HEK293 (cell line): Measurements from ENCODE around the gene WNT6.

Source experiments
- CTCF ChIA-PET: fragments of 350-600 bp; formaldehyde crosslinking; extraction: SDS; loops from one replicate; lab custom pipeline; 2021; ENCODE audit warnings: antibody characterized with exemption; lab: Yijun Ruan, JAX
- POLR2A ChIA-PET: fragments of 300-600 bp; formaldehyde crosslinking; extraction: SDS; loops from one replicate; lab custom pipeline; 2020; ENCODE audit warnings: antibody characterized with exemption, inconsistent platforms; lab: Yijun Ruan, JAX
- H3K27ac ChIP-seq: fragments of 200-500 bp; sonication (Bioruptor generic); 2 replicates; pipeline ENCODE4 v1.5.1; 2014; ENCODE audit warnings: low read depth, low read length, control low read depth, inconsistent platforms; ENCODE audit errors: extremely low read depth
- H3K36me3 ChIP-seq, 2 experiments: fragments of 200-500 bp in 1 of 2; sonication (Bioruptor generic) in 1 of 2; 1 replicate in 1 of 2; 2 replicates in 1 of 2; pipeline ENCODE4 v1.5.1; 2014 to 2017; ENCODE audit warnings: inconsistent platforms in 2 of 2, low read length in 2 of 2; ENCODE audit not compliant: control insufficient read depth in 2 of 2, insufficient read depth in 1 of 2
- H3K4me1 ChIP-seq: fragments of 200-500 bp; sonication (Bioruptor generic); 2 replicates; pipeline ENCODE4 v1.5.1; 2014; ENCODE audit warnings: mild to moderate bottlenecking, low read length, inconsistent platforms; ENCODE audit not compliant: control insufficient read depth, insufficient read depth
- H3K4me3 ChIP-seq: 2 replicates; pipeline ENCODE4 v1.5.1; 2011; ENCODE audit warnings: low read depth, mild to moderate bottlenecking, control low read depth, low read length, moderate library complexity
- H3K9me3 ChIP-seq: fragments of 200-500 bp; sonication (Bioruptor generic); 2 replicates; pipeline ENCODE4 v1.5.1; 2014; ENCODE audit warnings: low read depth, low read length, inconsistent platforms; ENCODE audit not compliant: control insufficient read depth, insufficient read depth
- FEZF1 ChIP-seq: fragments of 450-650 bp; formaldehyde crosslinking; IDR thresholded peaks from 2 replicates; pipeline ENCODE4 v1.5.1; 2016; ENCODE audit warnings: missing biosample characterization, missing genetic modification characterization
- GLIS1 ChIP-seq: fragments of 450-650 bp; formaldehyde crosslinking; IDR thresholded peaks from 2 replicates; pipeline ENCODE4 v1.5.1; 2016; ENCODE audit warnings: missing biosample characterization, missing genetic modification characterization
- GLIS2 ChIP-seq: fragments of 450-650 bp; formaldehyde crosslinking; IDR thresholded peaks from 2 replicates; pipeline ENCODE4 v1.5.1; 2016; ENCODE audit warnings: missing biosample characterization, missing genetic modification characterization
- KLF1 ChIP-seq: fragments of 450-650 bp; formaldehyde crosslinking; IDR thresholded peaks from 2 replicates; pipeline ENCODE4 v1.5.1; 2016; ENCODE audit warnings: missing biosample characterization, missing genetic modification characterization
- KLF8 ChIP-seq: fragments of 450-650 bp; formaldehyde crosslinking; IDR thresholded peaks from 2 replicates; pipeline ENCODE4 v1.5.1; 2016; ENCODE audit warnings: missing biosample characterization, missing genetic modification characterization
- SALL2 ChIP-seq: fragments of 450-650 bp; formaldehyde crosslinking; IDR thresholded peaks from 2 replicates; pipeline ENCODE4 v1.5.0; 2017; ENCODE audit warnings: missing biosample characterization, mild to moderate bottlenecking, missing genetic modification characterization, borderline replicate concordance
- ZBTB20 ChIP-seq: fragments of 450-650 bp; formaldehyde crosslinking; IDR thresholded peaks from 2 replicates; pipeline ENCODE4 v1.5.1; 2016; ENCODE audit warnings: missing biosample characterization, missing genetic modification characterization
- ZBTB26 ChIP-seq: fragments of 450-650 bp; formaldehyde crosslinking; optimal IDR thresholded peaks from 2 replicates; pipeline ENCODE3; 2016; ENCODE audit warnings: missing biosample characterization, mild to moderate bottlenecking, missing genetic modification characterization
- ZBTB8A ChIP-seq: fragments of 450-650 bp; formaldehyde crosslinking; IDR thresholded peaks from 2 replicates; pipeline ENCODE4 v1.5.1; 2016; ENCODE audit warnings: missing biosample characterization, missing genetic modification characterization
- ZFP69B ChIP-seq: fragments of 450-650 bp; formaldehyde crosslinking; IDR thresholded peaks from 2 replicates; pipeline ENCODE4 v1.5.1; 2016; ENCODE audit warnings: missing biosample characterization, missing genetic modification characterization
- ZIC2 ChIP-seq: fragments of 450-650 bp; formaldehyde crosslinking; IDR thresholded peaks from 2 replicates; pipeline ENCODE4 v1.5.1; 2016; ENCODE audit warnings: missing biosample characterization, missing genetic modification characterization
- ZNF311 ChIP-seq: fragments of 450-650 bp; formaldehyde crosslinking; IDR thresholded peaks from 2 replicates; pipeline ENCODE4 v1.5.1; 2017; ENCODE audit warnings: missing biosample characterization, missing genetic modification characterization, borderline replicate concordance
- ZNF335 ChIP-seq: fragments of 450-650 bp; formaldehyde crosslinking; conservative IDR thresholded peaks from 2 replicates; pipeline ENCODE4 v1.5.1; 2016; ENCODE audit warnings: missing biosample characterization, missing genetic modification characterization
- ZNF398 ChIP-seq: fragments of 450-650 bp; formaldehyde crosslinking; IDR thresholded peaks from 2 replicates; pipeline ENCODE4 v1.5.1; 2017; ENCODE audit warnings: missing biosample characterization, missing genetic modification characterization
- ZNF514 ChIP-seq: fragments of 450-650 bp; formaldehyde crosslinking; IDR thresholded peaks from 2 replicates; pipeline ENCODE4 v1.5.1; 2016; ENCODE audit warnings: missing biosample characterization, missing genetic modification characterization
- ZNF600 ChIP-seq: fragments of 450-650 bp; formaldehyde crosslinking; IDR thresholded peaks from 2 replicates; pipeline ENCODE4 v1.5.1; 2016; ENCODE audit warnings: missing biosample characterization, missing genetic modification characterization
- ZNF621 ChIP-seq: fragments of 450-650 bp; formaldehyde crosslinking; IDR thresholded peaks from 2 replicates; pipeline ENCODE4 v1.5.1; 2017; ENCODE audit warnings: missing biosample characterization, missing genetic modification characterization
- ZNF76 ChIP-seq: fragments of 450-650 bp; formaldehyde crosslinking; IDR thresholded peaks from 2 replicates; pipeline ENCODE4; 2016; ENCODE audit warnings: low read depth, missing biosample characterization, missing genetic modification characterization, borderline replicate concordance
- ZNF777 ChIP-seq: fragments of 450-650 bp; formaldehyde crosslinking; IDR thresholded peaks from 2 replicates; pipeline ENCODE4 v1.5.1; 2017; ENCODE audit warnings: missing biosample characterization, missing genetic modification characterization, borderline replicate concordance
- TF ChIP-seq, protein P1 (sequence below): fragments of 450-650 bp; formaldehyde crosslinking; IDR thresholded peaks from 2 replicates; pipeline ENCODE4 v1.5.1; 2016; ENCODE audit warnings: missing biosample characterization, missing genetic modification characterization

Gene WNT6

GRCh38 chr2:218858671-218859555 lies 692 bp upstream of the WNT6 start:
- Histone ChIP-seq H3K4me1 (peaks cover 16% of the 10 kb centered on the region), H3K9me3 (no peaks in the 10 kb centered on the region)
- CTCF ChIA-PET, result interaction anchor here (0.7 to 10.4 kb wide), 7 partner anchors 10 to 697 kb away, joined by 3 to 115 read pairs (median 3); no protein-coding TSS in a partner anchor
- TF ChIP-seq ZNF76 (tag by site-specific recombination) (peak; percentile 24; the same call in 1 of the 2 replicates), ZIC2 (peak; percentile 27; the same call in 1 of the 2 replicates), FEZF1 (tag by site-specific recombination) (no peak), GLIS2 (tag by site-specific recombination) (peak; percentile 37; the same call in 1 of the 2 replicates), ZFP69B (tag by site-specific recombination) (0 out of 2 replicates have a peak, but pooled peaks have one; percentile 33), ZNF398 (peak; percentile 58), GLIS1 (tag by site-specific recombination) (0 out of 2 replicates have a peak, but pooled peaks have one; percentile 7), ZNF514 (tag by site-specific recombination) (no peak)
- TF ChIP-seq, all 188 proteins: peak for 6
- POLR2A ChIA-PET, result interaction anchor here (0.5 to 0.6 kb wide), 2 partner anchors 39 to 258 kb away, joined by 3 to 5 read pairs; no protein-coding TSS in a partner anchor
- Histone ChIP-seq H3K36me3 (no peaks in the 10 kb centered on the region), H3K4me3 (peak overlapping the region; percentile 40), H3K27ac (no peak overlapping the region)

GRCh38 chr2:218859988-218860831 lies 605 bp downstream of the WNT6 start:
- Histone ChIP-seq H3K27ac (peak overlapping the region; percentile 47; the same call in 1 of the 2 replicates), H3K9me3 (no peaks in the 10 kb centered on the region), H3K4me3 (peak overlapping the region; percentile 40), H3K4me1 (peaks cover 16% of the 10 kb centered on the region), H3K36me3 (no peaks in the 10 kb centered on the region)
- CTCF ChIA-PET, result interaction anchor here (0.6 to 10.4 kb wide), 9 partner anchors 9 to 148 kb away, joined by 3 to 71 read pairs (median 4); no protein-coding TSS in a partner anchor
- TF ChIP-seq ZNF311 (tag by site-specific recombination) (no peak), ZNF335 (tag by site-specific recombination) (peak; percentile 87), KLF8 (tag by site-specific recombination) (peak; percentile 37; the same call in 1 of the 2 replicates), ZNF514 (tag by site-specific recombination) (no peak), GLIS1 (tag by site-specific recombination) (peak; percentile 79), SALL2 (tag by site-specific recombination) (no peak), ZBTB8A (tag by site-specific recombination) (peak; percentile 15; the same call in 1 of the 2 replicates), ZIC2 (peak; percentile 26), ZNF600 (tag by site-specific recombination) (peak; percentile 28; the same call in 1 of the 2 replicates), ZBTB20 (tag by site-specific recombination) (peak; percentile 55; the same call in 1 of the 2 replicates), ZNF621 (tag by site-specific recombination) (no peak), KLF1 (0 out of 2 replicates have a peak, but pooled peaks have one; percentile 28), ZBTB26 (tag by site-specific recombination) (peak; percentile 27), GLIS2 (tag by site-specific recombination) (peak; percentile 31), ZNF777 (tag by site-specific recombination) (peak; percentile 77; the same call in 1 of the 2 replicates)
- TF ChIP-seq, protein P1, sequence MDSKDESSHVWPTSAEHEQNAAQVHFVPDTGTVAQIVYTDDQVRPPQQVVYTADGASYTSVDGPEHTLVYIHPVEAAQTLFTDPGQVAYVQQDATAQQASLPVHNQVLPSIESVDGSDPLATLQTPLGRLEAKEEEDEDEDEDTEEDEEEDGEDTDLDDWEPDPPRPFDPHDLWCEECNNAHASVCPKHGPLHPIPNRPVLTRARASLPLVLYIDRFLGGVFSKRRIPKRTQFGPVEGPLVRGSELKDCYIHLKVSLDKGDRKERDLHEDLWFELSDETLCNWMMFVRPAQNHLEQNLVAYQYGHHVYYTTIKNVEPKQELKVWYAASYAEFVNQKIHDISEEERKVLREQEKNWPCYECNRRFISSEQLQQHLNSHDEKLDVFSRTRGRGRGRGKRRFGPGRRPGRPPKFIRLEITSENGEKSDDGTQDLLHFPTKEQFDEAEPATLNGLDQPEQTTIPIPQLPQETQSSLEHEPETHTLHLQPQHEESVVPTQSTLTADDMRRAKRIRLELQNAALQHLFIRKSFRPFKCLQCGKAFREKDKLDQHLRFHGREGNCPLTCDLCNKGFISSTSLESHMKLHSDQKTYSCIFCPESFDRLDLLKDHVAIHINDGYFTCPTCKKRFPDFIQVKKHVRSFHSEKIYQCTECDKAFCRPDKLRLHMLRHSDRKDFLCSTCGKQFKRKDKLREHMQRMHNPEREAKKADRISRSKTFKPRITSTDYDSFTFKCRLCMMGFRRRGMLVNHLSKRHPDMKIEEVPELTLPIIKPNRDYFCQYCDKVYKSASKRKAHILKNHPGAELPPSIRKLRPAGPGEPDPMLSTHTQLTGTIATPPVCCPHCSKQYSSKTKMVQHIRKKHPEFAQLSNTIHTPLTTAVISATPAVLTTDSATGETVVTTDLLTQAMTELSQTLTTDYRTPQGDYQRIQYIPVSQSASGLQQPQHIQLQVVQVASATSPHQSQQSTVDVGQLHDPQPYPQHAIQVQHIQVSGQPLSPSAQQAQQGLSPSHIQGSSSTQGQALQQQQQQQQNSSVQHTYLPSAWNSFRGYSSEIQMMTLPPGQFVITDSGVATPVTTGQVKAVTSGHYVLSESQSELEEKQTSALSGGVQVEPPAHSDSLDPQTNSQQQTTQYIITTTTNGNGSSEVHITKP (tag by site-specific recombination), result peak; percentile 75
- POLR2A ChIA-PET, result interaction anchor here (0.7 to 1.5 kb wide), 3 partner anchors 20 to 49 kb away, joined by 3 to 6 read pairs (median 3); partner anchors contain the start of gene WNT10A
